Transverse colon (tissue), 4 donors: ENCODE results near the gene PLSCR1. TPM values are rescaled to one million over a fixed set of nuclear protein-coding genes. Genes with fewer than 3 reads are reported as not detected.

Source experiments
- DNase-seq: peaks from one replicate; pipeline ENCODE4 v3.0.0-alpha.2; 2019
- H3K27ac ChIP-seq, 4 donors: fragments of 200-600 bp; sonication (generic); 2 replicates each; pipeline ENCODE4 v1.5.1; 2016 to 2018; ENCODE audit warnings: inconsistent platforms in 4 of 4
- H3K27me3 ChIP-seq: fragments of 200-600 bp; sonication (generic); 2 replicates; pipeline ENCODE4 v1.5.1; 2017; ENCODE audit warnings: inconsistent platforms
- H3K36me3 ChIP-seq, 4 donors: fragments of 200-600 bp; sonication (generic); 2 replicates each; pipeline ENCODE4 v1.5.1; 2017 to 2019; ENCODE audit warnings: inconsistent platforms in 4 of 4
- H3K4me1 ChIP-seq, 4 donors: fragments of 200-600 bp; sonication (generic); 2 replicates each; pipeline ENCODE4 v1.5.1; 2017 to 2020; ENCODE audit warnings: inconsistent platforms in 4 of 4
- H3K4me3 ChIP-seq, 4 donors: fragments of 200-600 bp; sonication (generic); 1 replicate in 1 of 4; 2 replicates in 3 of 4; pipeline versions ENCODE4 v1.5.1 to v1.6.1; 2017 to 2019; ENCODE audit warnings: inconsistent platforms in 4 of 4
- H3K9me3 ChIP-seq, 2 donors: fragments of 200-600 bp; sonication (generic); 2 replicates each; pipeline ENCODE4 v1.5.1; 2017 to 2019; ENCODE audit warnings: inconsistent platforms in 2 of 2
- CTCF ChIP-seq, 5 experiments: fragments of 200-600 bp in 3 of 5; fragments of 450-650 bp in 2 of 5; sonication (generic) in 3 of 5; IDR thresholded peaks; 1 replicate in 2 of 5; 2 replicates in 3 of 5; pipeline ENCODE4 v1.5.1; 2016 to 2017; ENCODE audit warnings: antibody characterized with exemption in 5 of 5, inconsistent platforms in 3 of 5, mild to moderate bottlenecking in 2 of 5, moderate library complexity in 1 of 5
- EP300 ChIP-seq: sonication (generic); formaldehyde crosslinking; IDR thresholded peaks from one replicate; pipeline ENCODE4 v1.6.1; 2017; ENCODE audit warnings: antibody characterized with exemption, low read depth
- POLR2A ChIP-seq: fragments of 450-650 bp; IDR thresholded peaks from one replicate; pipeline ENCODE4 v1.6.1; 2016; ENCODE audit warnings: antibody characterized with exemption, mild to moderate bottlenecking, moderate library complexity
- POLR2AphosphoS5 ChIP-seq, 3 donors: sonication (generic); formaldehyde crosslinking; IDR thresholded peaks; one replicate each; pipeline ENCODE4 v1.6.1; 2016; ENCODE audit warnings: antibody characterized with exemption in 3 of 3
- WGBS, 2 donors: methylation state at CpG; one replicate each; pipeline ENCODE4 v1.1.5; 2018; ENCODE audit warnings: low coverage in 1 of 2; 5-methylcytosine and 5-hydroxymethylcytosine counted together
- in situ Hi-C, 4 donors: fragments of 200-750 bp; cut with MboI; loops; one replicate each; pipeline versions ENCODE4 v1.15.0 to v1.15.1; 2017; ENCODE audit warnings: low sequenced_read_pairs in 3 of 4, low pct_ligation_motif_present in 1 of 4, low pct_unique_long_range_greater_than_20kb in 1 of 4
- intact Hi-C: fragments of 100-400 bp; cut with DNase I; formaldehyde crosslinking; loops from one replicate; pipeline ENCODE4 v1.15.1; 2023; ENCODE audit warnings: low total_unique reads
- total RNA-seq, 4 donors: library from RNA; depleted of rRNA; stranded (reverse); fragments of >200 nt; gene quantifications; one replicate each; pipeline ENCODE4 v1.1.0, GENCODE V29; 2016

Gene PLSCR1
- total RNA-seq, 4 donors from 2014 or later: 101 to 333 (median 214) TPM

DNA sequence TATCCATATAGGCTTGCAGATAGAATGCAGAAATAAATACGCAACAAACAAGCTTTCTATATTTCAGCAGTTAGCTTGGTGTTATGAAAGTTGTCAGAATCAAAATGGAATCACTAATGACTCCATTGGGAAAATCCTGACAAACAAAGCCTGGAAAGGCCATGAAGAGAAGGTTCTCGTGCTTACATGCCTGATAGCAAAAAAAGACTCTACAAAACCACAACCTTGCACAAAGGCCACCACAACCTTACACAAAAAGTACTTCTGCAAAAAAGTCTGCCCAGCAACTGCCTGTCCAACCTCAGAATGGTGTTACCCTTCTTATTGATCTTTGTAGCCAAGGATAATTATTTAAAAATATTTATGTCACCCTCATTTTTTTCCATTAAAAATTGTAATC is 14.4 kb upstream of the PLSCR1 start:
- whole genome bisulfite sequencing, 2 donors: 72 to 81% methylated on average over 2 of the region's 2 CpGs

DNA sequence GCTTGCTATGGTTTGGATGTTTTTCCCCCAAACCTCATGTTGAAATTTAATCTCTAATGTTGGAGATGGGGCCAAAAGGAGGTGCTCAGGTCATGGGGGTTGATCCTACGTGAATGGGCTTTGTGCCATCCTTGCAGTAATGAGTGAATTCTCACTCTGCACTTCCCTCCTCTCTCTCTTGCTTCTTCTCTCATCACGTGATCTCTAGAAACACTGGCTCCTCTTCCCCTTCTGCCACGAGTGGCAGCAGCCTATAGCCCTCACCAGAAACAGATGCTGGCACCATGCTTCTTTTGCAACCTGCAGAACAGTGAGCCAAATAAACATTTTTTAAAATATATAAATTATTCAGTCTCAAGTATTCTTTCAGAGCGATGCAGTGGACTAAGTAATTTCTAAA is 13.3 kb upstream of the PLSCR1 start:
- H3K27ac ChIP-seq: no peak overlapping the region
- DNase-seq: no peak
- in situ Hi-C loops (no loop called here), intact Hi-C loops (no loop called here)
- H3K27me3 ChIP-seq: no peaks in the 10 kb centered on the region
- H3K9me3 ChIP-seq: no peaks in the 10 kb centered on the region
- no peaks in the 10 kb centered on the region for H3K36me3 ChIP-seq
- H3K4me1 ChIP-seq: no peaks in the 10 kb centered on the region
- 79 to 100% methylated on average over 2 to 4 of the region's 4 CpGs for WGBS, 2 donors
- no peak for TF ChIP-seq POLR2AphosphoS5 (IDR thresholded peaks at IDR 0.05)
- TF ChIP-seq POLR2A: no peak
- TF ChIP-seq CTCF (IDR thresholded peaks at IDR 0.05): no peak
- TF ChIP-seq EP300: no peak
- no peak overlapping the region for H3K4me3 ChIP-seq

More for the DNA sequence above, 14.4 kb upstream of the PLSCR1 start:
- DNase-seq: no peak
- H3K4me3 ChIP-seq: no peak overlapping the region
- no peaks in the 10 kb centered on the region for H3K27me3 ChIP-seq
- no peak for TF ChIP-seq CTCF (IDR thresholded peaks at IDR 0.05)
- no peak for TF ChIP-seq POLR2AphosphoS5 (IDR thresholded peaks at IDR 0.05)
- no peak for TF ChIP-seq EP300
- TF ChIP-seq POLR2A: no peak
- H3K9me3 ChIP-seq: no peaks in the 10 kb centered on the region
- H3K27ac ChIP-seq: no peak overlapping the region
- intact Hi-C loops: no loop called here
- H3K4me1 ChIP-seq: no peaks in the 10 kb centered on the region
- in situ Hi-C loops: no loop called here
- no peaks in the 10 kb centered on the region for H3K36me3 ChIP-seq

DNA sequence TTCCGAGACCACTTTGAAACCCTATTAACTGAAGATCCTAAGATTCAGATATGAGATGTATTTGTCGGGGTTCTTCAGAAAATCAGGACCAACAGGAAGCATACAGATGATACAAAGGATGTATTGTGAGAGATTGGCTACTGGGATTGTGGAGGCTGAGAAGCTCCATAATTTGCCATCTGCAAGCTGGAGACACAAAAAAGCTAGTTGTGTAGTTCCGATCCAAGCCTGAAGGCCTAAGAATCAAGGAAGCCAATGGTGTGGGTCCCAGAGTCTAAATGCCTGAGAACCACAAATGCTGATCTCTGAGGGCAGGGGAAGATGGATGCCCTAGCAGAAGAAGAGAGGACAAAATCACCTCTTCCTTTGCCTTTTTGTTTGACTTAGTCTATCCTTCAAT is 10.9 kb upstream of the PLSCR1 start:
- Histone ChIP-seq H3K4me1 (peaks cover 7 to 11% (median 10%) of the 10 kb centered on the region in 4 donors), H3K27me3 (no peaks in the 10 kb centered on the region), H3K4me3 (no peak overlapping the region), H3K36me3 (no peaks in the 10 kb centered on the region), H3K9me3 (no peaks in the 10 kb centered on the region), H3K27ac (no peak overlapping the region)
- 95 to 100% methylated on average over 2 to 3 of the region's 3 CpGs for WGBS, 2 donors
- intact Hi-C loops: no loop called here
- TF ChIP-seq CTCF (IDR thresholded peaks at IDR 0.05) (no peak), POLR2A (no peak), EP300 (no peak), POLR2AphosphoS5 (IDR thresholded peaks at IDR 0.05) (no peak)
- in situ Hi-C loops: no loop called here
- DNase-seq: no peak

GRCh38 chr3:146554151-146554760 is 9.8 kb upstream of the PLSCR1 start:
- in situ Hi-C loops: no loop called here
- H3K27ac ChIP-seq: no peak overlapping the region
- intact Hi-C loops: no loop called here

More at GRCh38 chr3:146554151-146554760, 9.8 kb upstream of the PLSCR1 start:
- TF ChIP-seq POLR2A (no peak), CTCF (IDR thresholded peaks at IDR 0.05) (no peak), POLR2AphosphoS5 (IDR thresholded peaks at IDR 0.05) (no peak), EP300 (no peak)
- no peak for DNase-seq
- WGBS, 2 donors: 71 to 79% methylated on average over 7 of the region's 7 CpGs
- Histone ChIP-seq H3K27me3 (no peaks in the 10 kb centered on the region), H3K4me1 (peaks cover 7 to 19% (median 10%) of the 10 kb centered on the region in 4 donors), H3K36me3 (no peaks in the 10 kb centered on the region), H3K4me3 (no peak overlapping the region), H3K9me3 (no peaks in the 10 kb centered on the region)
